Kidney glomerular epithelial cell (primary cell): ENCODE measurements around the gene DALRD3.

Source experiments
- DNase-seq: peaks from one replicate; lab custom pipeline; 2025; lab: John Stamatoyannopoulos, UW

Gene DALRD3

DNA sequence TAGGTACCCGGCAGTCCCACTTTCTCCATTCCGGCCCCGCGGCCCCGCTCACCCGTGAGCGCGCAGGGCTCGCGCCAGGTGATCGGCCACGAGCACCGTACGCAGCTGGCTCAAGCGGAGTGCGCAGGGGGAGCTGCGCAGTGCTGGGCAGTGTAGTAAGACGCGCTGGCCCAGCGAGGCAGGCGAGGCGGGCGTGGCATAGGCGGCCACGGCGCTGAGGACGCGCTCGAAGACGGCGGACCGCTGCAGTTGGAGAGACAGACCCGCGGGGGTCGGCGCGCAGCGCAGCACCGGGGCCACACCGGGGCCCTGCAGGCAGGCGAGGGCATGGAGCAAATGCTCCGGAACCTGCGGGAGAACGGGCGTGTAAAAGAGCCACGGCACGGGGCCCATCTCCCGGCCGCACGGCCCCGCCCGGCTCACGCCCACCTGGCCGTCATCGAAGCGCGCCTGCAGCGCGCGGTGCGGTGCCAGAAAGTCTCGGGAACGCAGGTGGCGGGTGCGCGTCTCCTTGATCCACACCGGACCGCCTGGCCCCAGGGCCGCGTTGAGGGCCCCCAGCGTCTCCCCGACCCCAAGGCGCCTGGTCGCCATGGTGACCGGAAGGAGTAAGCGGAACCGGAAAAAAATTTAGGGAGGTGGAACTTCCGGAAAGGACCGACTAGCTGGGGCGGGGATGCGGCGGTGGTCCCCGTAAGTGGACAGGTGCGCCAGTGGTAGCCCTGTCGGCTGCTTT is at the start of gene DALRD3:
TSS of gene DALRD3 (minus strand) at position 610 of the 736 bp plus-strand sequence. CDS start at position 594, 16 bp downstream.
- DNase-seq: peak; percentile 70

DNA sequence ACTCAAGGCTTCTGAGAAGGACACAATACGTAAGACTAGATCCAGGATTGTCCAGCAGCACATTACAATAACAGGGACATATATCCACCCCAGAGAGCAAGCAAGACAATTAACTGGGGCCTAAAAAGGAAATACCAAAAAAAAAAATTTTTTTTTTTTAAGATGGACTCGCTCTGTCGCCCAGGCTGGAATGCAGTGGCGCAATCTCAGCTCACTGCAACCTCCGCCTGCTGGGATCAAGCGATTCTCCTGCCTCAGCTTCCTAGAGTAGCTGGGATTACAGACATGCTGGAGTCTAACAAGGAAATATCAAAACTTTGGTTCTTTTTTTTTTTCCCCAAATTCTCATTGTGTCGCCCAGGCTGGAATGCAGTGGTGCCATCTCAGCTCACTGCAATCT is 39.6 kb upstream of the DALRD3 start:
- no peak for DNase-seq

DNA sequence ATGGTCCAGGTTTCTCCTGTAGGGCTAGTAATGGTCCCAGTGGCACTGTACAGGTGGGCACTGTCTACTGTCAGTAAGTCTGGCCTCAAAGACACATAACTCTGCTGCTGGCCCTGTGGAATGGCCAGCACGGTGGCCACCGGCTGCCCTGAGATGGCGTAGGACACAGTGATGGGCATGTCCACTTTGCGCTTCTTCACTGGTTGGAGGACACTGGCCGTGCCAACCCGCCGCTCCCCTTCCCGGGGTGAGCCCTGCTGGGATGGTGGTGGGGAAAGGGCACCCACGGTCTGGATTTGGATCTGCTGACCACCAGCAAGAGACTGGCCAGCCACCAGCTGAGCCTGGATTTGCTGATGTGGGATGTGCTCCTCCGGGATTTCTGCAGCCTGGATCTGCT is 38.9 kb upstream of the DALRD3 start:
- no peak for DNase-seq

DNA sequence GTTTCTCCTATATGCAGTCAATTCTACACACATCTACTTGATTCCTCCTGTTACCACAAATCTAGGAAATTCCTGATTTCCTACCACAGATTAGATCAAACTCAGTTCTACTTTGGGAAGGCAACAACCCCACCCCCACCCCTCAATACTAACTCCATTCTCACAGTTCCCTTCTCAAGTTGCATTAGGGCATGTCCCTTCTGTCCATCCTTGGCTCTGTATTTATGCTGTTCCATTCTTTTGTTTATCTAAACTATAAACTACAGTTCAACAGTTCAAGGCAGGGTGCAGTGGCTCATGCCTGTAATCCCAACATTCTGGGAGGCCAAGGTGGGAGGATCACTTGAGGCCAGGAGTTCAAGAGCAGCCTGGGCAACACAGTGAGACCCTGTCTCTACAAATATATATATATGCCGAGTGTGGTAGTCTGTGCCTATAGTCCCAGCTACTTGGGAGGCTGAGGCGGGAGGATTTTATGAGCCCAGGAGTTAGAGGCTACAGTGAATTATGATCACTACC is 36.0 kb upstream of the DALRD3 start:
- DNase-seq: no peak

DNA sequence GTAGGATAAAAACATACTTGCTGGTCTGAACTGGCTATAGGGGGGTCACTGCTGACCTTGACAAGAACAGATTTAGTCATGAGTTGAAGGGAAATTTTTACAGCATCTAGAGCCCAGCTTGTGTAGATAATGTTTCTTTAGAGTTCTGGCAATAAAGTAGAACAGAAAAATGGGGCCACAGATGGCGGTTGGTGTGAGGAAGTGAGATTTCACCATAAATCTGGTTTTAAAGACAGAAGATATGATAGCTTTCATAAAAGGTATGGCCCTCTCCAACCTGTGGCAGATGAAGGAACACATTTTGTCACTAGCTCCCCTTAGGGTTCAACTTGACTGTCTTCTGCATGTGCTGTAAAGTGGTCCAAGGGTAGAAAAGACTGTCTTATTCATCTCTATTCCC is 35.2 kb upstream of the DALRD3 start:
- DNase-seq: no peak

DNA sequence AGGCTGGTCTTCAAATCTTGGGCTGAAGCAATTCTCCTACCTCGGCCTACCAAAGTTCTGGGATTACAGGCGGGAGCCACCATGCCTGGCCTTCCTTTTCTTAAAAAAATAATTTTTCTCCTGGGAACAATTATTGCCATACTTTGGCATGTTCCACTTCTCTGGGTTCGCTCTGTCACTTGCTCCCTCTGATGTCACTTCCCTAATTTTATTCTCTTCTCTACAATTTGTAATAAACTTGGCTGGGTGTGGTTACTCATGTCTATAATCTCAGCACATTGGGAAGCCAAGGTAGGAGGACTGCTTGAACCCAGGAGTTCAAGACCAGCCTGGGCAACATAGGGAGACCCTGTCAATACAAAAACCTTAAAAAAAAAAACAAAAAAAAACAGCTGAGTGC is 16.9 kb upstream of the DALRD3 start:
- DNase-seq: no peak

- no peak for DNase-seq
Measured at GRCh38 chr3:49034650-49035049, 16.3 kb upstream of the DALRD3 start.

DNA sequence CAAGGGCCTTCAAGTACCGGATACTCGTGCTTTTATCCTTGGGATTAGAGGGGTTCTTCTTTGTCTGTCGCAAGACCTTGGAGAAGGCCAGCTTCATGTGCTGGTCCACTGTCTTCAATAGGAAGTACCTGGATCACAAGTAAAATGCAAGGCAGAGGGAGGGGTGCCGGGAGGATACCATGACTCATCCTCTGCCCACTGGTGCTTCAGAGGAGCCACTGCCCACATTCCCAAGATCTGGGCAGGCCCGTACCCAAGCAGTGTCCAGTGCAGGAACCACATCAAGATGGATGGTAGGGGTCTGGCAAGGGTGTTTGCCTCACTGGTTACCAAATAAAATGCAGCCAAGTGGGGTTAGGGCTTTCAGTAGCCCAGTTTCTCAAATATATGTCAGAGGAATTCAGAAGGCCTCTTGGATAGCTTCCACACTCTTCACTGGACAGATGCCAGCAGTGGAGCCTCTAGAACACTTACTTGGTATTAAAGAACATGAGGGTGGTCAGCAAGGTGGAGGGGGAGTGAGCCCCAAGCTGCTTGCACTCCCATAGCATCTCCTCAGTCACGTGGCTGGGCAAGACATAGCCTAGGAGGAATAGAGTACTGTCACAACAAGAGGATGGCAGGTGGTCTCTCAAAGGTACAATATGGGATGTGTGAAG is 14.4 kb upstream of the DALRD3 start:
- DNase-seq: no peak

DNA sequence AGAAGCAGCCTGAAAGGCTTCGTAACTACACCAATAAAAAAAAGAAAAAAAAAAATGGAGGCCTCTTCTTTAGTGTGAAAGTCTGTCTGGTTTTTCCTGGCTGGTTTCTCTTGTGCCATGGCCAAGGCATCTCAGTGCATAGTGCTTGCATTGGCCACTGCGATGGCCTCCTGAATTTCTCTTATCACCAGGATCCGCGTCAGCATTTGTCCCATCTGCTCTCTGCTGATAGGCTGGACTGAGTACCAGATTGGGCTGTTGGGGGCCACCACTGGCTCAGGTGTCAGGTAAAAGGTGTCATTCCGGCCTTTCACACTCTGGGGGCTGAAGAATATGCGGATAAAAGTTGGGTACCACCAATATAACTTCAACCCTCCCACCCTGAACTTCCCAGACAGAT is 11.9 kb upstream of the DALRD3 start:
- no peak for DNase-seq

DNA sequence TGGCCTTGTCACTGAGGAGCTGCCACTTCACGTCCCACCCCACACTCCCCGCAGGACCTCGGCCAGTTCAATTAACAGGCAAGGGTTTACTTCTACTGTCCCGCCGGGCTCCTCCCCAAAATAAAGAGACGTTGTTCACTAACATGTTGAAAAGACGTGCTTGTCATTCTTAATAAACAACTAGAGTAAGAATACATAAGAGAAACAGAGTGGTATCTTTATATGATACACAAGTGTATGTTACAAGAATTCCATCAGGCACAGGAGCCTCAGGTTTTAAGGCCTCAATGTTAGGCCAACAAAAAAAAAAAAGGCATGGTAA is 11.1 kb upstream of the DALRD3 start:
- DNase-seq: no peak

DNA sequence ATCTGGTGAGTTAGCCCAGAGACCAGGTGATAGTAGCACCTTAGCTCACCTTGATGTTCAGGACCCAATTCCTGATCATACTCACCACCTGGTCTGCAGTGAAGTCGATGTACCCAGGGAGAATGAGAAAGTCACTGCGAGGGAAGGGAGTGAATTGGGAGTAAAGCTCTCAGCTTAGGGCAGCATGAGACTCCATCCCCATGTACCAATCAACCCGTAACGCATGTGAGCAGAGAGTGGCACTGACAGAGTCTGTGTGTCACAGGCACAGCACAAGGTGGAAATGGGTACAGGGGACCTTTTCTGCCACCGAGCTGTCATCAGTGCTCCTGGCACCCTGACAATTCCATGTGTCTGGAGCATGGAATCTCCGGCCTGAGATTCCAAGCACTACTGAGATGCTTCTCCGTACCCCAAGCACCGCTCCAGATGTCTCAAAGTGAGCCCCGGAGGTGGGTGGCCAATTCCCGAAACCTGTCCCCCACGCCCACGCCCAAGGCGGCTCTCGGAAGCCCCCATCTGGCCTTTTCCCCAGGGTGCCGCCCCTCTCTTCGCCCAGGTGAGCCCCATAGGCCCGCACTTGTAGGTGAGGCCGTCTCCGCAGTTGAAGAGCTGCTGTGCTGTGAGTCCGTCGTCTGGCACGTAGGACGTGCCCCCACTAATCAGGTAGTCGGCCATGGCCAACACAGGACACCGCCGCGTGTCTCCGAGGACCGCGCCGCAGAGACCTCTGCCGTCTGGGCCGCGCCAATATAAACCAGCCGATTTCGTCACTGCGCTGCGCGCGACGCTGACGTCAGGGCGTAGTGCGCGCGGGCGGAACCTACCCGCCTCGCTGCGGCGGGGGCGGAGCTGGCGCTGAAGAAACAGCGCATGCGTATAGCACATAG is 10.5 kb upstream of the DALRD3 start, which contains the start of gene IMPDH2:
TSS of gene IMPDH2 (minus strand) at position 726 of the 890 bp plus-strand sequence. CDS start at position 678, 48 bp downstream.
- DNase-seq: peak; percentile 88

GRCh38 chr3:49028298-49028672 is 9.9 kb upstream of the DALRD3 start:
- DNase-seq: no peak

- no peak for DNase-seq
Measured at GRCh38 chr3:49027634-49028033, 9.3 kb upstream of the DALRD3 start.

- DNase-seq: no peak
Measured at GRCh38 chr3:49026536-49026935, 8.2 kb upstream of the DALRD3 start.

DNA sequence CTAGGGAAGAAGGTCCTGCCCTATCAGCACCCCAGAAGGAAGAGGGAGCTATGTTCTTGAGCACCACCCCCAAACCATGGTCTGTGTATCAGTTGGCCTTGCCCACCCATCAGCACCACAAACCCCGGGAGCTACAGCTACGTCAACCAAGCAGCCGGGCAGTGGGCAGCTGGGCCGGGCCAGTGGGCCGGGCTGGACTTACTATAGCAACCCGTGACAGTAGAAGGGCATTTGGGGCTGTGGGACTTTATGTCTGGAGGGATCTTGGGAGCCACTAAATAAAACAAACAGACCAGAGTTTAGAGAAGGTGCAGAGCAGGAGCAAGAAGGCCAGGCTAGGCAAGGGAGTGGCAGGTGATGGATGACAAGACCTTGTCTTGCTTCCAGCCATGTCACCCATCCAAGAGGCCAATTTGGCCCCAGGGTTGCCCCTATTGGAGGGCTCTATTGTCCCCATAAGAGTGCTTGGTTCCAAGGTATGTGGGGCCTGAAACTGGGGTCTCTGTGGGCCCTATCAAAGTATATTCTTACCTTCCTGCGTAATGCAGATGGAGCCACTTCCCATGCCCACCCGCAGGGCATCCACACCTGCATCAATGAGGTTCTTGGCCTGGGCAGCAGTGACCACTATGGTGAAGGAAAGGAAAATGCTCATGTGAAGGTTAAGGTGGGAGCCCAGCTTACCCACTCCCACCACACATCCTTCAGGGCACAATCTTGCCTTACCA is 7.6 kb upstream of the DALRD3 start:
- no peak for DNase-seq

DNA sequence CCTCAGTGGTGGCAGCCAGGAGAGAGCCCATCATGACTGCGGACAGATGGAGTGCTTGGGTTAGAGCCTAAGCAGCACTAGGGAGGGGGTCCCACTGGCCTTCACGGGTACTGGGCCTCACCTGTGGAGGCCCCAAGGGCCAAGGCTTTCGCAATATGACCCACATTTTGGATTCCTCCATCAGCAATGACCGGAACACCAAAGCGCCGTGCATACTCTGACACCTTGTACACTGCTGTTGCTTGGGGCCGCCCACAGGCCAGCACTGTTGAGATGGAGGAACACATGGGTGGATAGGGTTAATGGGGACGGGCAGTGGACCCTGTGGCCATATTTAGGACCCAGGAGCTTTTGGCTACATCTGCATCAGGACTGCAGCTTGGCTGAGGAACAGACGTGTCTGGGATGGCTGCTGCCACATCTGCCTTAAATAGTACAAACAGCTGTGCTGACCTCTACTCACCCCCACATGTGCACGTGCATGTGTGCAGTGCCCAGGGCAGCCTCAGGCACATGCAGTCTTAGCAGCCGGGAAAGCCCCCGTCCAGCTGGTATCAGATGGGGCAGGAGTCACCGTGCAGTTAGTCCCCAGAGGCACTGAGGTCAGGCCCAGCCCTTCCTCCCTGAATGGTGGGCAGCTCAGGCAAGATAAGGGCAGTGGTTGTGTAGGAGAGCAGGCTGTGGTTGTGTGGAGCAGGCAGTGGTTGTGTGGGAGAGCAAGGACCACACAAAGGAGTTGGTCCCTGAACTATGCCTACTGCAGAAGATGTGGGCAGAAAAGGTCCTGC is 6.8 kb upstream of the DALRD3 start:
- no peak for DNase-seq

GRCh38 chr3:49024449-49024848 is 6.1 kb upstream of the DALRD3 start:
- DNase-seq: no peak

- no peak for DNase-seq
Measured at GRCh38 chr3:49023775-49024174, 5.4 kb upstream of the DALRD3 start.

DNA sequence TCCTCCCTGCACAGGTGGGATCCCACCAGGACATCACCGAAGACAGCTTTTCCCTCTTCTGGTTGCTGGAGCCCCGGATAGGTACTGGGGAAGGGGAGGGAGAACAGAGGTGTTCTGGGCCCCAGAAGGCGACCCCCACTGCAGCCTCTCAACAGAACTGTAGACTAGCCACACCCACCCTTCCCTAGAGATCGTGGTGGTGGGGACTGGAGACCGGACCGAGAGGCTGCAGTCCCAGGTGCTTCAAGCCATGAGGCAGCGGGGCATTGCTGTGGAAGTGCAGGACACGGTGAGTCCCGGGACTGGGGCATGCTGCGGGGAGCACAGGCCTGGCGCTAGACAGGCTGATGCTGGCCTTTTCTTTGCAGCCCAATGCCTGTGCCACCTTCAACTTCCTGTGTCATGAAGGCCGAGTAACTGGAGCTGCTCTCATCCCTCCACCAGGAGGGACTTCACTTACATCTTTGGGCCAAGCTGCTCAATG is 4.3 kb upstream of the DALRD3 start:
- no peak for DNase-seq

DNA sequence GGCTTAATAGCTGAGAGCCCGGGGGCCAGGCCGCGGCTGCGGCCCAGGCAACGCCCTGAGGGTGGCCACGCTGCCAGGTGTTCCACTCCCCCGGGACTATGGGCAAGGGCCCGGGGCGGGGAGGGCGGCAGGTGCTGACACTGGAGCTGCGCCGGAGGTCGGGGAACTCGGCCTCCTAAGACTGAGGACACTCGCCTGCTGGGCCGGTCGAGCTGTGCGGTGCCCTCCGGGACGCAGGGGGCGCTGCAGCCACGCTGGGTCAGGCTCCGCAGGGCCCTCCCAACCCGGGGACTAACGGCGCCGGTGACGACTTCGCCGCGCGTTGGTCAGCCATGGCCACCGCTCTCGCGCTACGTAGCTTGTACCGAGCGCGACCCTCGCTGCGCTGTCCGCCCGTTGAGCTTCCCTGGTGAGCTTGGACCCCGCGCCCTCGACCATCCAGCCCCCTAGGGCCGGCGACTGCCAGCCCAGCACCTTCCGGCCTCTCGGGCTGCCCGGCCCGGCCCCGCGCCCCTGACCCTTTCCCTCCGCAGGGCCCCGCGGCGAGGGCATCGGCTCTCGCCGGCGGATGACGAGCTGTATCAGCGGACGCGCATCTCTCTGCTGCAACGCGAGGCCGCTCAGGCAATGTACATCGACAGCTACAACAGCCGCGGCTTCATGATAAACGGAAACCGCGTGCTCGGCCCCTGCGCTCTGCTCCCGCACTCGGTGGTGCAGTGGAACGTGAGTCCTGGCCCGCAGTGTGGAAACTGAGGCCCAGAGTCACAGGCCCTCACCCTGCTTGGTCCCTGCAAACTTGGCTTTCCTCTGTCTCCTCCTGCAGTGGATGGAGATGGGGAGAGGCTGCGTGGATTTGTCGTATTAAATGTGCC is 3.7 kb upstream of the DALRD3 start, which contains the start of gene NDUFAF3:
TSS of gene NDUFAF3 (plus strand) at position 309 of the 875 bp plus-strand sequence. CDS start at position 333, 24 bp downstream.
- DNase-seq: peak; percentile 82
